GM19372 (cell line): ENCODE data around the gene FZR1.
"Not testable (repeated sequence)": the region's sequence is repeated elsewhere in the genome, so short reads cannot be mapped to it uniquely, and the experiment has no call there.

Source experiments
- ATAC-seq: cut with Tn5 transposase; IDR thresholded peaks from one replicate; pipeline ENCODE4 v1.9.1; 2021; ENCODE audit warnings: mild to moderate bottlenecking, low read depth, moderate library complexity; ENCODE audit not compliant: unreplicated experiment

Gene FZR1

DNA sequence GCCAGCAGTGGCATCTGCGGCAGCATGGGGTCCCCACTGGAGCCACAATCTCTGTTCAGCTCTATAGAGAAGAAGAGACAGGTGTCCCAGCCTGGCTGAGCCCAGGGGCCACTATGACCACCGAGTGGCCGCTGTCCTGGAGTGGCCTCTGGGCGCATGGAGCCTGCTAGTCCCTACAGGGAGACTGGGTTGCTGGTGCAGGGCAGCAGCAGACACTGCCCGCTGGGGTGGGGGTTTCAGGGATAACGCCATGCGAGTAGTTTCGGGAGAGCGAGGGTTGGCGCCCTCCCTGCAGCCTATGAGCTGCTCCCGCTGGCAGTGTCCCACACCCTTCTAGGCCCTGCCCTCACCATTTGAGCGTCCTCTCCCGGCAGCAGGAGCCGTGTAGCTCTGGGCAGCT, 22.0 kb downstream of the FZR1 start:
- no peak for ATAC-seq

DNA sequence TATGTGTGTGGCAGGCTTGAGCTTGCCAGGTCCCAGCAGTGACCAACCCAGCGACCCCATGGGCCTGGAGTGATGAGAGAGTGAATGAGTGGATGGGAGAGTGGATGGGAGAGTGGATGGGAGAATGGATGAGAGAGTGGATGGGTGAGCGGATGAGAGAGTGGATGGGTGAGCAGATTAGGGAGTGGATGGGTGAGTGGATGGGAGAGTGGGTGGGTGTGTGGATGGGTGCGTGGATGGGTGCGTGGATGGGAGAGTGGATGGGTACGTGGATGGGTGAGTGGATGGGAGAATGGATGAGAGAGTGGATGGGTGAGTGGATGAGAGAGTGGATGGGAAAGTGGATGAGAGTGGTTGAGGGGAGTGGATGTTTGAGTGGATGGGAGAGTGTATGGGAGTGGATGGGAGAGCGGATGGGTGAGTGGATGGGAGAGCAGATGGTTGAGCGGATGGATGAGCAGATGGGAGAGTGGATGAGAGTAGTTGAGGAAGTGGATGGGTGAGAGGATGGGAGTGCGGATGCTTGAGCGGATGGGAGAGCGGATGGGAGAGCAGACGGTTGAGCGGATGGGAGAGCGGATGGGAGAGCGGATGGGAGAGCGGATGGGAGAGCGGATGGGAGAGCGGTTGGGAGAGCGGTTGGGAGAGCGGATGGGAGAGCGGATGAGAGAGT, 22.6 kb downstream of the FZR1 start:
- ATAC-seq: no peak

DNA sequence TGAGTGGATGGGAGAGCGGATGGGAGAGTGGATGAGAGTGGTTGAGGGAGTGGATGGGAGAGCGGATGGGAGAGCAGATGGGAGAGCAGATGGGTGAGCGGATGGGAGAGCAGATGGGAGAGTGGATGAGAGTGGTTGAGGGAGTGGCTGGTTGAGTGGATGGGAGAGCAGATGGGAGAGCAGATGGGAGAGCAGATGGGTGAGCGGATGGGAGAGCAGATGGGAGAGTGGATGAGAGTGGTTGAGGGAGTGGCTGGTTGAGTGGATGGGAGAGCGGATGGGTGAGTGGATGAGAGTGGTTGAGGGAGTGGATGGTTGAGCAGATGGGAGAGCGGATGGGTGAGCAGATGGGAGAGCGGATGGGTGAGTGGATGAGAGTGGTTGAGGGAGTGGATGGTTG, 23.2 kb downstream of the FZR1 start:
- ATAC-seq: not testable (repeated sequence)

DNA sequence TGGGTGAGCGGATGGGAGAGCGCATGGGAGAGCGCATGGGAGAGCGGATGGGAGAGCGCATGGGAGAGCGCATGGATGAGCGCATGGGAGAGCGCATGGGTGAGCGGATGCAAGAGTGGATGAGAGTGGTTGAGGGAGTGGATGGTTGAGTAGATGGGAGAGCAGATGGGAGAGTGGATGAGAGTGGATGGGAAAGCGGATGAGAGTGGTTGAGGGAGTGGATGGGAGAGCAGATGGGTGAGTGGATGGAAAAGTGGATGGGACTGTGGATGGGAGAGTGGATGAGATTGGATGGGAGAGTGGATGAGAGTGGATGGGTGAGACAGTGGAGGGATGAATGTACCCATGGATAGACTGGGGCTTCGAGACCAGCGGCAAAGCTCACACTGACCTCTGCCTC, 24.3 kb downstream of the FZR1 start:
- ATAC-seq: no peak

DNA sequence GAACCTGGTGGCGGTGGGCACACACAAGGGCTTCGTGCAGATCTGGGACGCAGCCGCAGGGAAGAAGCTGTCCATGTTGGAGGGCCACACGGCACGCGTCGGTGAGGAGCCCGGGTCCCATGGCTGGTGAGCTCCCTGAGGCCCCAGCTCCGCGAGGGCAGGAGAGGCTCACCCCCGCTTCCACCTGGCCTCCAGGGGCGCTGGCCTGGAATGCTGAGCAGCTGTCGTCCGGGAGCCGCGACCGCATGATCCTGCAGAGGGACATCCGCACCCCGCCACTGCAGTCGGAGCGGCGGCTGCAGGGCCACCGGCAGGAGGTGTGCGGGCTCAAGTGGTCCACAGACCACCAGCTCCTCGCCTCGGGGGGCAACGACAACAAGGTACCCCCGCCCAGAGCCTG, 25.6 kb downstream of the FZR1 start:
- ATAC-seq: no peak

DNA sequence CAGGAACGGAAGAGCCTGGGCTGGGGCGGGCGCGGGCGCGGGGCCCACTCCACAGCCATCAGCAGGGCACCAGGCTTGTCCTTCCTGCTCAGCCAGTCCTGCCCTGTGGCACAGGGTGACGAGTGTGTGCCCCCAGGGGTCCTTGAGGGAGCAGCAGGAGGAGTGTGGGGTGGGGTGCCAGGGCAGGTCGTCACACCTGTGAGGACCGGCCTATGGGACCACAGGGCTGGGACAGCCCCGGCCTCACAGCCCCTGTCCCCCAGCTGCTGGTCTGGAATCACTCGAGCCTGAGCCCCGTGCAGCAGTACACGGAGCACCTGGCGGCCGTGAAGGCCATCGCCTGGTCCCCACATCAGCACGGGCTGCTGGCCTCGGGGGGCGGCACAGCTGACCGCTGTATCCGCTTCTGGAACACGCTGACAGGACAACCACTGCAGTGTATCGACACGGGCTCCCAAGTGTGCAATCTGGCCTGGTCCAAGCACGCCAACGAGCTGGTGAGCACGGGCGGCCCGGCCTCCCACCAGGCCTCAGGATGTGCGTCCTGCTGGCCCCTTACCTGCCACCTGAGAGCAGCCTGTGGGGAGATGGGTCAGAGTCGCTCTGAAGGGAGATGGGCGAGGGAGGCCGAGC, 26.2 kb downstream of the FZR1 start:
- ATAC-seq: no peak

DNA sequence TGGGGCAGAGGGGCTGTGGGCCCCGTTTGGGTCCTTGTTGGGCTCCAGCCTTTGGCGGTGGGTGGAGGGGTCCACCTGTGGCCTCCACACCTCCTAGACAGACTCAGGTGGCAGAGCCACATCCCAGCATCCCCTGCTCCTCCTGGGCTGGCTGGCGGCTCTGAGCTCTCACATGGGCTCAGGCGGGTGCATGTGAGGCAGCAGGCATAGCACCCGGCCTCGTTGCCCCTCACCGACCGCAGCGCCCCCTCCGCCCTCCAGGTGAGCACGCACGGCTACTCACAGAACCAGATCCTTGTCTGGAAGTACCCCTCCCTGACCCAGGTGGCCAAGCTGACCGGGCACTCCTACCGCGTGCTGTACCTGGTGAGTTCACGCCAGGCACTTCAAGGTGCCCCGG, 26.9 kb downstream of the FZR1 start:
- ATAC-seq: no peak

DNA sequence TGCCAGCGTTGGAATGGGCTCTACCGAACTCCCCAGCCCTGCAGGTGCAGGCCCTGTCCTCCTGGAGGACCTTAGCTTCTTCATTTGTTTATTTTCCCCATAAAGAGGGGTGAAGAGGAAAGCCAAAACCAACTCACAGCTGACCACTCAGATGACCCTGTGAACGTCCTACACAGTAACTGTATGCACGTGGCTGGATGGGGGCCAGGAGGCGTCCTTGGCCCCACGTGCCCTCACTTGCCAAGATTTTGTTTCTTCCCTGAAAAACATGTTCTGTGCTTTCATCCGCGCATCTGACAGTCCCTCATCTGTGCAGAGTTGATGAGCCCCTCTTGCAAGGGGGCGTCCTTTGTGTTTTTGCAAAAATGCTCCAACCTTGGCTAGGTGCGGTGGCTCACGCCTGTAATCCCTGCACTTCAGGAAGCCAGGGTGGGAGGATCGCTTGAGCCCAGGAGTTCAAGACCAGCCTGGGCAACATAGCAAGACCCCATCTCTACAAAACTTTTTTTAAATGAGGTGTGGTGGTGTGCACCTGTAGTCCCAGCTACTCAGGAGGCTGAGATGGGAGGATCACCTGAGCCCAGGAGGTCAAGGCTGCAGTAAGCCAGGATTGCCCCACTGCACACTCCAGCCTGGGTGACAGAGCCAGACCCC, 27.6 kb downstream of the FZR1 start:
- no peak for ATAC-seq

DNA sequence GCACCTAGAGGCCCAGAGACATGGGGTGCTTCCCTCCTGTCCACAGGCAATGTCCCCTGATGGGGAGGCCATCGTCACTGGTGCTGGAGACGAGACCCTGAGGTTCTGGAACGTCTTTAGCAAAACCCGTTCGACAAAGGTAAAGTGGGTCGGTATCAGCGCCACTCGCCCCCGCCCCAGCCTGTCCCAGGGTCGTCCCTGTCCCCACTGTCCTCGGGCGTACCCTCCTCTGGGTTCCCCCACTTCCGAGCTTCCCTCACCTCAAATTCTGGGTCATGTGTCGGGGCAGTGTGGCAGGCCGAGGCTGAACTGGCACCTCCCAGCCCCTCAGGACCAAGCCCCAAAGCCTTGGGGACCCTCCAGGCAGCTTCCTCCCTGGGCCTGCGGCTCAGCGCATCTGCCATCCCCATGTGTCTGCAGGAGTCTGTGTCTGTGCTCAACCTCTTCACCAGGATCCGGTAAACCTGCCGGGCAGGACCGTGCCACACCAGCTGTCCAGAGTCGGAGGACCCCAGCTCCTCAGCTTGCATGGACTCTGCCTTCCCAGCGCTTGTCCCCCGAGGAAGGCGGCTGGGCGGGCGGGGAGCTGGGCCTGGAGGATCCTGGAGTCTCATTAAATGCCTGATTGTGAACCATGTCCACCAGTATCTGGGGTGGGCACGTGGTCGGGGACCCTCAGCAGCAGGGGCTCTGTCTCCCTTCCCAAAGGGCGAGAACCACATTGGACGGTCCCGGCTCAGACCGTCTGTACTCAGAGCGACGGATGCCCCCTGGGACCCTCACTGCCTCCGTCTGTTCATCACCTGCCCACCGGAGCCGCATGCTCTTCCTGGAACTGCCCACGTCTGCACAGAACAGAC, 28.5 kb downstream of the FZR1 start:
- ATAC-seq: no peak

DNA sequence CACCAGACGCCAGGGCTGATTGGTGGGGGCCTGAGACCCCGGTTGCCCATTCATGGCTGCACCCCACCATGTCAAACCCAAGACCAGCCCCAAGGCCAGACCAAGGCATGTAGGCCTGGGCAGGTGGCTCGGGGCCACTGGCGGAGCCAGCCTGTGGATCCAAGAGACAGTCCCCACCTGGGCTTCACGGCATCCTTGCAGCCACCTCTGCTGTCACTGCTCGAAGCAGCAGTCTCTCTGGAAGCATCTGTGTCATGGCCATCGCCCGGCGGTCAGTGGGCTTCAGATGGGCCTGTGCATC, 29.1 kb downstream of the FZR1 start:
- no peak for ATAC-seq

DNA sequence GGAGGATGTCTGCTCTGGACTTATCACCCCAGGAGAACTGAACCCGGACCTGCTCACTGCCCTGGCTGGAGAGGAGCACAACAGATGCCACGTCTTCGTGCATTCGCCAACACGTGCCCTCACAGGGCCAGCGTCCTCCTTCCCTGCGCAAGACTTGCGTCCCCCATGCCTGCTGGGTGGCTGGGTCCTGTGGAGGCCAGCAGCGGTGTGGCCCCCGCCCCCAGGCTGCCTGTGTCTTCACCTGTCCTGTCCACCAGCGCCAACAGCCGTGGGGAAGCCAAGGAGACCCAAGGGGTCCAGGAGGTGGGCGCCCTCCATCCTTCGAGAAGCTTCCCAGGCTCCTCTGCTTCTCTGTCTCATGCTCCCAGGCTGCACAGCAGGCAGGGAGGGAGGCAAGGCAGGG, 29.5 kb downstream of the FZR1 start:
- no peak for ATAC-seq

DNA sequence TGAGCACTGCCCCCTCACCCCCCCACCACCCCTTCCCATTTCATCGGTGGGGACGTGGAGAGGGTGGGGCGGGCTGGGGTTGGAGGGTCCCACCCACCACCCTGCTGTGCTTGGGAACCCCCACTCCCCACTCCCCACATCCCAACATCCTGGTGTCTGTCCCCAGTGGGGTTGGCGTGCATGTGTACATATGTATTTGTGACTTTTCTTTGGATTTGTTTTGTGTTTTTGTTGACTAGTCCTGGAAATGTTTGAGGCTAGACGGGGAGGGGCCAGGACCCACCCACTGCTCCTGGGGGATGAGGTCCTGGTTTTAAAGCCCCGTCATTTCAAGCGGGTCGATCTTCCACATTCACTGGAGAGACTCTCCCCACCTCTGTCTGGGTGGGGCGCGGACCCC, 29.9 kb downstream of the FZR1 start:
- ATAC-seq: no peak

DNA sequence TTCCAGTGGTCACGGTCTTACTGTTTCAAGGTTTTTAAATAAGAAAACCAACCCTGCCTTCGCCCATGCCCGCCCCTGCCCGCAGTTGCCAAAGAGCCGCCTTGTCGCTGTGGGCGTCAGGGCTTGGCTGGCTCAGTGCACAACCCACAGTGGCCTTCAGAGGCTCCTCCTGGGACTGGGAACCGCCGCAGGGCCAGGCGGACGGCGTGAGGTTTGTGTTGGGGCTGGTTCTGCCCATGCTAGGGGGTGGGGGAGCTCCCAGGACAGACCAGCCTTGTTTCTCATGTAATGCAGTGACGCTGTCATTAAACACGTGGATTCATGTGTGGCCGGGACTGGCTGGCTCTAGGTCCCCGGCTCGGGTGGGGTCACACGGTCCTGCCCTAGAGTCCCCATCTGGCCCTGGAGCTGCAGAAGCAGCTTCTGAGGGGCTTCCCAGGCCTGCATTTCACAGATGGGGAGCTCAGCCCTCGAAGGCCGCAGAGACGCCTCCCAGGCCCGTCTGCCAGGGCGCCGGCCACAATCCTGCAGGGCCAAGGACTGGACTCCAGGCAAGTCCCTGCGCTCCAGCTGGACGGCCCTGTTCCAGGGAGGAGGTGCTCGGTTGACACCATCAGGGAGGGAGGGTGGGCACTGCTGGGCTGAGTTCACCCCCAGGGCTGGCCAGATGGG, 30.5 kb downstream of the FZR1 start:
- no peak for ATAC-seq

DNA sequence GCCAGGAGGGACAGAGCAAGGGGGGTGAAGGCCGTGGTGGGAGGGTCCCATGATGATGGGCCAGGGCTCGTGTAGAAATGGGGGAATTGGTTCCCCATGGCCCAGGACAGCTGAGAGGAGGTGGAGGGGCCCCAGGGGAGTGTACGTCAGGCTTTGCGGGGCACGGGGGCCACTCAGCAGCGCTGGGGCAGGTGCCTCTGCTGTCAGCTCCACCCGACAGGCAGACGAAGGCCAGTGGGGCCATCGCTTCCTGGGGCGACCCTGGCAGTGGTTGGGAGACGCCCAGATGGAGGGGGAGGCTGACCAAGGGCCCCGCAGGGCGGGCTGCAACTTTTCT, 31.0 kb downstream of the FZR1 start:
- no peak for ATAC-seq

DNA sequence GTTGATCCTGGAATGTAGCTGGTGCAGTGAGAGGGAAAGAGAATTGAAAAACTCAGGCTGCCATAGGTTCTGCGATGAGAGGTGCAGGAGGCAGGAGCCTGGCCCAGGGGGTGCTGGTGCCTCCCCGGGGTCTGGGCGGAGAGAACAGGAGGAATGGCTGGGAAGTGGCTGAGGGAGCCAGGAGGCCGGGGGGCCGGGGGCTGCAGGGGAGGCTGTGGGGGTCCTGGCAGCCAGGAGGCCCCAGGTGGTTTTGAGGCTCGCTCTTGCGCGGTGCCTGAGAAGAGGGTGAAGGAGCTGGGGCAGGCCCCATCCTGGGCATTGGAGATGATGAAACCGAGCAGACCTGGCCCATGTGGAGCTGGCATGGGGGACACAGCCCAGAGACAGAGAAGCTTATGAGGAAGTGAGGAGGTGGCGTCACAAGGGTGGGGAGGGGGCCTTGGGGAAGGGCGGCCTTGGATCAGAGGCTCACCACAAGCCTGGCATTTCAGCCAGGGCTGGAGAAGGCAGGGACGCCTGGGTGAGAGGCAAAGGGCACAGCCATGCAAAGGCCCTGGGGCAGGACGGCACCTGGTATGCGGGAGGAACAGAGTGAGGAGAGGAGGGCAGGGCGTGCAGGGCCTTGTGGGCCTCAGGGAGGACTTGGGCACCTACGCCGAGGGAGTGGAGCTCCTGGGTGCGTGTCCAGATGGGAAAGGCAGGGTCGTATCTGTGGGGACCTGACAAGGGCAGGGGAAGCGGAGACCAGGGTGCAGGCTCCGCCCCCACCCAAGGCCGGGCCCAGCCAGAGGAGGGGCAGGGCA, 31.5 kb downstream of the FZR1 start:
- no peak for ATAC-seq

DNA sequence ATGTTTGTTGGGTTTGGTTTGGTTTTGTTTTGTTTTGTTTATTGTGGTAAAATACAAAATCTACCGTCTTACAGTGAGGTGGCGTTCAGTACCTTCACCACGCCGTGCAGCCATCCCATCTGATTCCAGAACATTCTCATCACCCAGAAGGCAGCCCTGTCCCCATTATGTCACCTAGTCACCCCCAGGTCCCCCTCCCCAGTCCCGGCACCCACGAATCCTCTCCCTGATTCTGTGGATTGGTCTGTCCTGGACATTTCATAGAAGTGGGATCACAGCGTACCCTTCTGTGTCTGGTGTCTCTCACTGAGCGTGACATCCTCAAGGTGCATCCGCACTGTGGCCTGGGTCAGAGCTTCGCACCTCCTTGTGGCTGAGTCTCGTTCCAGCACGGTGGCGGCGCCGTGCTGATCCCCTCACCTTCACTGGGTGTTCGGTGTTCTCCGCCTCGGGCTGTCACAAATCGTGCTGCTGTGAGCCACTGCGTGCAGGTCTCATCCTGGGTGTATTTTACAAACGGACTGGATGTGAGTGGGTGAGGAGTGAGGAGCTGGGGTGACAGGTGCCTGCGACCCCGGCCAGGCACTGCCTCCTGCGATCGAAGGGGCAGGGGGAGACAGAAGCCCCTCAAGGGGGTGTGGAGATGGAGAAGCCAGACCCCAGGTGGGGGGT, 32.3 kb downstream of the FZR1 start:
- ATAC-seq: no peak

DNA sequence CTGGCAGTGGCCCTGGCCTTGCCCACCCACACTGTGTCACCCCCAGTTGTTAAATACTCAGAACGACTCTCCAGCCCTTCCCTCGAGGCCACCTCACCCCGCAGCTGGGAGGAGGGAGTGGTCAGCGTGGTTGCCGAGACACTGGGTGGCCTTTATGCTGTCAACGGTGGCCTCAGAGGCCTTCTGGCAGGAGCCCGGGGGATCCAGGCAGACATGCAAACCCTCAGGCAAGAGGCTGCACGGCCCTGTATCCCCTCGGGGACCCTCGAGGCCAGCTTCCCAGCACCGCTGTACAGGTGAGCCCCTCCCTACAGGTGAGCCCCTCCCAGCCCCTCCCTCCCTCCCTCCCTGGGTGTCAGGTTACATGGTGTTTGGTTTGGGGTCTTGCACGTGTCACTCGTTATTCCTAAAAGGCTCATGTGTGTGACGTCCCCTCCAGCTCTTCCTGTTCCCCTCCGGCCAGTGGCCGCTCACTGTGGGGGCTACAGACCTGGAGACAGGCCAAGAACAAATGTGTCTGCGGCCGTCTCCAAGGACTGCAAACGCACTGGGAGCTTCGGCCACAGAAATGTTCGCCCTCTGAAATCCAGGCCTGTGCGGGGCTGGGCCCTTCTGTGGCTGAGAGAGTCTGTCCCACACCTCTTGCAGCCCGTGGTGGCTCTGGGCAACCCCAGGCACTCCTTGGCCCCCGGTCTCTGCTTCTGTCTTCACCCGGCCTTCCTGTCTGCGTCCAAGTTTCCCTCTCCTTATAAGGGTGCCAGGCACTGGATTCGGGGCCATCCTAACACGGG, 33.0 kb downstream of the FZR1 start, which contains the start of gene TEKTIP1:
TSS of gene TEKTIP1 (plus strand) at position 210 of the 791 bp plus-strand sequence. CDS start at position 214, 4 bp downstream.
- no peak for ATAC-seq

DNA sequence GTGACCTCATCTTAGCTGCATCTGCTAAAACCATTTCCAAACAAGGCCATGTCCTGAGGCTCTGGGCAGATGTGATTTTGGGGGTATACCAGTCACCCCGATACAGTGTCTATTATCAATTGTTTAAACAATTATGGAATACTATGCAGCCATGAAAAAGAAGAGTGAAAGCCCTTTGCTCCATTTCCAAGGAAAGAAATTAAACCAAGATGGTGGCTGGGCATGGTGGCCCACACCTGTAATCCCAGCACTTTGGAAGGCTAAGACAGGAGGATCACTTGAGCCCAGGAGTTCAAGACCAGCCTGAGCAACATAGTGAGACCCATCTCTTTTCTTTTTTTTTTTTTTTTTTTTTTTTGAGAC, 33.6 kb downstream of the FZR1 start:
- ATAC-seq: no peak
